H1 (cell line): ENCODE results near the gene TIA1. TPM values are rescaled to one million over a fixed set of nuclear protein-coding genes. Genes with fewer than 3 reads are reported as not detected.

Experiments used
- ATF2 ChIP-seq: IDR thresholded peaks from 2 replicates; pipeline ENCODE4 v1.6.1; 2012; ENCODE audit warnings: low read length, inconsistent platforms
- BACH1 ChIP-seq: IDR thresholded peaks from 2 replicates; pipeline ENCODE4 v1.6.1; 2012; ENCODE audit warnings: low read length, improper control_type of control experiment
- CEBPB ChIP-seq: IDR thresholded peaks from 2 replicates; pipeline ENCODE4 v1.6.1; 2012; ENCODE audit warnings: low read depth, low read length
- CREB1 ChIP-seq: IDR thresholded peaks from 2 replicates; pipeline ENCODE4 v1.6.1; 2012; ENCODE audit warnings: inconsistent platforms
- EGR1 ChIP-seq: IDR thresholded peaks from 2 replicates; pipeline ENCODE4 v1.6.1; 2011; ENCODE audit warnings: low read depth, low read length, borderline replicate concordance
- FOSL1 ChIP-seq: IDR thresholded peaks from 2 replicates; pipeline ENCODE4 v1.6.1; 2011; ENCODE audit warnings: mild to moderate bottlenecking, low read depth, low read length, moderate library complexity; ENCODE audit not compliant: insufficient read depth
- GTF2F1 ChIP-seq: IDR thresholded peaks from 2 replicates; pipeline ENCODE4 v1.6.1; 2012; ENCODE audit warnings: low read depth, low read length, improper control_type of control experiment, borderline replicate concordance
- HDAC6 ChIP-seq: IDR thresholded peaks from one replicate; pipeline ENCODE4 v1.7.1; 2012; ENCODE audit warnings: low read depth, mild to moderate bottlenecking, inconsistent platforms, low read length, moderate library complexity
- JUN ChIP-seq: IDR thresholded peaks from 2 replicates; pipeline ENCODE4 v1.6.1; 2011; ENCODE audit warnings: low read depth, mild to moderate bottlenecking, improper control_type of control experiment, low read length
- KDM4A ChIP-seq: IDR thresholded peaks from one replicate; pipeline ENCODE4 v1.7.1; 2012; ENCODE audit warnings: low read depth, mild to moderate bottlenecking, moderate library complexity, low read length, inconsistent platforms; ENCODE audit not compliant: severe bottlenecking
- NANOG ChIP-seq: IDR thresholded peaks from 2 replicates; pipeline ENCODE4 v1.6.1; 2011; ENCODE audit warnings: low read length, low read depth, mild to moderate bottlenecking, inconsistent platforms; ENCODE audit not compliant: insufficient read depth, poor library complexity, severe bottlenecking
- RFX5 ChIP-seq: IDR thresholded peaks from 2 replicates; pipeline ENCODE4 v1.6.1; 2011; ENCODE audit warnings: low read depth, low read length, improper control_type of control experiment, borderline replicate concordance
- RNF2 ChIP-seq: fragments of 200-900, 300-1000 bp; sonication (generic); IDR thresholded peaks from 2 replicates; pipeline ENCODE4 v1.7.1; 2016; ENCODE audit warnings: borderline replicate concordance, low read depth, mild to moderate bottlenecking, antibody characterized with exemption, low read length; ENCODE audit not compliant: poor library complexity, severe bottlenecking; ENCODE audit errors: missing control alignments
- RXRA ChIP-seq: IDR thresholded peaks from 2 replicates; pipeline ENCODE4 v1.6.1; 2011; ENCODE audit warnings: low read depth, mild to moderate bottlenecking, low read length, moderate library complexity; ENCODE audit not compliant: insufficient read depth
- SIRT6 ChIP-seq: IDR thresholded peaks from one replicate; pipeline ENCODE4 v1.7.1; 2012; ENCODE audit warnings: low read length, inconsistent platforms
- SIX5 ChIP-seq: IDR thresholded peaks from 2 replicates; pipeline ENCODE4 v1.6.1; 2011; ENCODE audit warnings: mild to moderate bottlenecking, low read depth, low read length
- SP4 ChIP-seq: IDR thresholded peaks from 2 replicates; pipeline ENCODE4 v1.6.1; 2012; ENCODE audit warnings: low read length, inconsistent platforms
- SRF ChIP-seq: IDR thresholded peaks from 2 replicates; pipeline ENCODE4 v1.6.1; 2011; ENCODE audit warnings: mild to moderate bottlenecking, low read depth, low read length, moderate library complexity
- TAF1 ChIP-seq: IDR thresholded peaks from 2 replicates; pipeline ENCODE4 v1.6.1; 2011; ENCODE audit warnings: mild to moderate bottlenecking, low read depth, low read length
- TBP ChIP-seq: IDR thresholded peaks from 2 replicates; pipeline ENCODE4 v1.6.1; 2011; ENCODE audit warnings: low read depth, low read length, improper control_type of control experiment
- TCF12 ChIP-seq: IDR thresholded peaks from 2 replicates; pipeline ENCODE4 v1.6.1; 2011; ENCODE audit warnings: low read depth, mild to moderate bottlenecking, low read length
- TEAD4 ChIP-seq: IDR thresholded peaks from 2 replicates; pipeline ENCODE4 v1.6.1; 2012; ENCODE audit warnings: low read depth, low read length, inconsistent platforms, mixed read lengths
- ZNF274 ChIP-seq: IDR thresholded peaks from 2 replicates; pipeline ENCODE4 v1.7.0; 2012; ENCODE audit warnings: low read length, borderline replicate concordance; ENCODE audit errors: extremely low read depth
- polyA plus RNA-seq, 7 experiments: library from polyadenylated mRNA; depleted of rRNA in 3 of 7; stranded (reverse) in 5 of 7; unstranded in 2 of 7; fragments of >200 nt in 5 of 7; fragments of 200-250 nt in 2 of 7; gene quantifications; 1 replicate in 5 of 7; 2 replicates in 1 of 7; 4 replicates in 1 of 7; pipeline versions ENCODE4 v1.2.1 to v1.2.3, GENCODE V29; 2011 to 2013; ENCODE audit warnings: missing spikeins in 2 of 7, mixed read lengths in 2 of 7
- total RNA-seq: library from RNA; stranded (reverse); fragmentation: NEBNext Ultra II Directional; extraction: Animal tissue kit (Norgen Biotek cat#: 25700); gene quantifications from 2 replicates; pipeline ENCODE4 v1.2.1, GENCODE V29; 2021
- TF ChIP-seq, protein P1 (sequence below): IDR thresholded peaks from 2 replicates; pipeline ENCODE4 v1.6.1; 2012; ENCODE audit warnings: inconsistent platforms

Gene TIA1
- total and polyA plus RNA-seq, 2 of the 8 experiments (the other 6 are each of a cell fraction or from before 2014, with no cell fraction given), result 58.6 to 181 TPM

DNA sequence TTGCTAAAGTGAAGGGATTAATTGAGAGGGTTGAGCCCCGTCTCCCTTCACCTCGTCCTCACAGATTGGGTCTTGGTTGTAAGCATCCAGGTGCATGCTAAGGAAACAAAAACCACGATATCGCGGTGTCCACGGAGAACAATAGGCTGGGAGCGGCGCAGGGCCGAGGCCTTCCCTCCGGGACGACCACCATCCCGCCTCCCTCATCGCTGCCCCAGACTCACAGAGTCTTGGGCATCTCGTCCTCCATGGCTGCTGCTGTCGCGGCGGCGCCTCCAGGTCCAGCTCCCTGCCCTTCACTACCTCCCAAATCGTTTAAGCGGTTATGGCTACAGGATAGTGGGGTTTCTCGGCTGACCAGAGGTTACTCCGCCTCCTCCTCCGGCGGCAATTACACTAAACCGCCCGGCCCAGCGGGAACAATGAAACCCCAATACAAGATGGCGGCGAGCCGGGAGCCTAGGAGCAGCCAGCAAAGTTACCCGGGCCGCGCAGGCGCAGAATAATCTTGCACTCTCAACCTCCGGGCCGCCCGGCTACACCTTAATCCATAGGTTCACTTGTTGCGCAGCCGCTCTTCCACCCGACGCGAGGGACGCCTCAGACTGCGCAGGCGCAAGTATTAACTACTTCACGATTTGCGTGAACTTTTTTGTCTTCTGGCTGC lies at the start of gene TIA1 (continued):
- TF ChIP-seq ATF2 (no peak), GTF2F1 (peak; percentile 79), SRF (no peak), TEAD4 (no peak), HDAC6 (no peak), TCF12 (no peak), SP4 (peak; percentile 69; the same call in 1 of the 2 replicates), SIRT6 (no peak), NANOG (peak; percentile 45), BACH1 (peak; percentile 0; the same call in 1 of the 2 replicates), ZNF274 (no peak), RXRA (no peak), TAF1 (peak; percentile 97), JUN (no peak), RNF2 (no peak), CREB1 (no peak), SIX5 (no peak), EGR1 (no peak), CEBPB (no peak), FOSL1 (no peak), RFX5 (no peak), TBP (peak; percentile 80), KDM4A (no peak)
- TF ChIP-seq, protein P1, sequence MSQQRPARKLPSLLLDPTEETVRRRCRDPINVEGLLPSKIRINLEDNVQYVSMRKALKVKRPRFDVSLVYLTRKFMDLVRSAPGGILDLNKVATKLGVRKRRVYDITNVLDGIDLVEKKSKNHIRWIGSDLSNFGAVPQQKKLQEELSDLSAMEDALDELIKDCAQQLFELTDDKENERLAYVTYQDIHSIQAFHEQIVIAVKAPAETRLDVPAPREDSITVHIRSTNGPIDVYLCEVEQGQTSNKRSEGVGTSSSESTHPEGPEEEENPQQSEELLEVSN, result no peak
